NCI-H1105 treated with DMSO at 0.1 percent for 48 hours (cell line): ENCODE measurements around the gene APPL1.

Source experiments
- DNase-seq: peaks from one replicate; lab custom pipeline; 2025; lab: John Stamatoyannopoulos, UW

Gene APPL1

GRCh38 chr3:57227204-57227929 is at the start of gene APPL1:
Gene APPL1 (plus strand): TSS chr3:57227729. CDS start chr3:57227884, 155 bp downstream.
- peak; percentile 73 for DNase-seq

- DNase-seq, result peak; percentile 5
These were observed 47.7 kb upstream of the APPL1 start for GRCh38 chr3:57179580-57180410.

GRCh38 chr3:57184526-57184925 is 43.0 kb upstream of the APPL1 start:
- DNase-seq, result no peak

GRCh38 chr3:57192028-57192427 is 35.5 kb upstream of the APPL1 start:
- no peak for DNase-seq

- DNase-seq, result no peak
These were observed 32.9 kb upstream of the APPL1 start for GRCh38 chr3:57194641-57195040.

- DNase-seq, result no peak
These were observed 27.6 kb upstream of the APPL1 start, which contains the start of gene HESX1 for GRCh38 chr3:57199895-57200297. Gene HESX1 (minus strand): TSS chr3:57199978. CDS start chr3:57199918, 60 bp downstream.

- no peak for DNase-seq
These were observed 21.1 kb upstream of the APPL1 start for GRCh38 chr3:57206423-57206822.

- peak; percentile 20 for DNase-seq
These were observed 5.6 kb upstream of the APPL1 start for GRCh38 chr3:57221883-57222282.

- DNase-seq, result no peak
These were observed 2.7 kb upstream of the APPL1 start for GRCh38 chr3:57224856-57225255.

GRCh38 chr3:57226176-57226575 is 1.4 kb upstream of the APPL1 start:
- DNase-seq, result no peak

GRCh38 chr3:57227930-57228751 is 612 bp downstream of the APPL1 start:
- DNase-seq, result peak; percentile 34

GRCh38 chr3:57230006-57230405 is 2.5 kb downstream of the APPL1 start:
- DNase-seq, result no peak

GRCh38 chr3:57233799-57234198 is 6.3 kb downstream of the APPL1 start:
- no peak for DNase-seq

GRCh38 chr3:57234613-57235575 is 7.4 kb downstream of the APPL1 start:
- no peak for DNase-seq

GRCh38 chr3:57244946-57245345 is 17.4 kb downstream of the APPL1 start:
- no peak for DNase-seq

GRCh38 chr3:57252404-57252803 is 24.9 kb downstream of the APPL1 start:
- DNase-seq, result no peak

- DNase-seq, result no peak
These were observed 29.3 kb downstream of the APPL1 start for GRCh38 chr3:57256844-57257243.

- no peak for DNase-seq
These were observed 30.1 kb downstream of the APPL1 start for GRCh38 chr3:57257678-57258077.

- DNase-seq, result no peak
These were observed 33.6 kb downstream of the APPL1 start for GRCh38 chr3:57261119-57261518.

GRCh38 chr3:57261929-57262328 is 34.4 kb downstream of the APPL1 start:
- no peak for DNase-seq

GRCh38 chr3:57268416-57268815 is 40.9 kb downstream of the APPL1 start:
- no peak for DNase-seq
